ENCODE data around the gene COMMD10. TPM values are rescaled to one million over a fixed set of nuclear protein-coding genes. Genes with fewer than 3 reads are reported as not detected.

COMMD10 gene
- total RNA-seq, 1 donor from 2014 or later: 30.3 TPM

Other genes with a start within 250 kb of the COMMD10 start
- gene ATG12, start 243.5 kb upstream of the COMMD10 start, total RNA-seq: 28.8 and 45.5 TPM in 2 replicates
- gene AP3S1, start 243.1 kb upstream of the COMMD10 start, total RNA-seq: 104 and 117 TPM in 2 replicates
- 0.26 and 0.38 TPM in 2 replicates for gene LVRN, start 122.5 kb upstream of the COMMD10 start, total RNA-seq
- gene ARL14EPL, start 52.6 kb upstream of the COMMD10 start, total RNA-seq: not detected in 2 replicates